ENCODE data around the gene NLGN3.

- TF ChIP-seq CTCF (conservative IDR thresholded peaks at IDR 0.05; ENCODE audit: low read length) (no peak), EZH2phosphoT487 (IDR thresholded peaks at IDR 0.05; ENCODE audit: borderline replicate concordance) (no peak)
Measured at GRCh38 chrX:71118032-71118984, 26.3 kb upstream of the NLGN3 start, which contains the start of gene MED12.
